HL-60 (cell line): Measurements from ENCODE around the gene VWA1.
A peak's percentile ranks its signal among the peaks of the same experiment; 100 is the strongest.
"Not testable (repeated sequence)": the region's sequence is repeated elsewhere in the genome, so short reads cannot be mapped to it uniquely, and the experiment has no call there.

Experiments used
- DNase-seq, 2 experiments: peaks; one replicate each; pipeline ENCODE4 v3.0.0-alpha.2; 2010 to 2020; ENCODE audit warnings: low read depth in 1 of 2, low spot score in 1 of 2
- H3K27ac ChIP-seq: fragments of 250-450 bp; sonication (Bioruptor Pico); replicated peaks from 2 replicates; pipeline ENCODE4 v1.5.1; 2020; ENCODE audit warnings: mild to moderate bottlenecking, moderate library complexity
- H3K27me3 ChIP-seq: fragments of 250-450 bp; sonication (Bioruptor Pico); 2 replicates; pipeline ENCODE4 v1.5.1; 2021; ENCODE audit warnings: mild to moderate bottlenecking, moderate library complexity; ENCODE audit not compliant: insufficient read depth, poor library complexity, severe bottlenecking
- H3K4me3 ChIP-seq: replicated peaks from 2 replicates; pipeline ENCODE4 v1.5.1; 2011; ENCODE audit warnings: mild to moderate bottlenecking, control low read depth, low read length; ENCODE audit not compliant: insufficient read depth
- CTCF ChIP-seq: IDR thresholded peaks from one replicate; pipeline ENCODE4 v1.5.1; 2011; ENCODE audit warnings: low read length, control low read depth, inconsistent platforms; ENCODE audit not compliant: insufficient read depth
- GABPA ChIP-seq: IDR thresholded peaks from 2 replicates; pipeline ENCODE4 v1.6.1; 2012; ENCODE audit warnings: low read depth
- POLR2AphosphoS5 ChIP-seq: IDR thresholded peaks from 2 replicates; pipeline ENCODE4 v1.6.1; 2012; ENCODE audit warnings: low read depth
- REST ChIP-seq: IDR thresholded peaks from 2 replicates; pipeline ENCODE4 v1.6.1; 2012; ENCODE audit warnings: low read depth; ENCODE audit not compliant: insufficient replicate concordance
- SPI1 ChIP-seq: IDR thresholded peaks from 2 replicates; pipeline ENCODE4 v1.6.1; 2012; ENCODE audit warnings: low read depth, mild to moderate bottlenecking, borderline replicate concordance

Gene VWA1

GRCh38 chr1:1410238-1410637 lies 25.3 kb upstream of the VWA1 start:
- H3K27ac ChIP-seq, H3K27me3 ChIP-seq, H3K4me3 ChIP-seq, DNase-seq: not testable (repeated sequence)
- 0 out of 2 replicates have a peak, but pooled peaks have one; percentile 2 for TF ChIP-seq POLR2AphosphoS5

- H3K4me3 ChIP-seq = no peak overlapping the region
Observed at GRCh38 chr1:1411626-1412025, 23.9 kb upstream of the VWA1 start.

GRCh38 chr1:1412311-1412902 lies 23.1 kb upstream of the VWA1 start:
- not testable (repeated sequence) for H3K27me3 ChIP-seq, H3K4me3 ChIP-seq, DNase-seq, H3K27ac ChIP-seq

More at GRCh38 chr1:1411626-1412025, 23.9 kb upstream of the VWA1 start:
- TF ChIP-seq SPI1 = no peak
- TF ChIP-seq POLR2AphosphoS5 = 0 out of 2 replicates have a peak, but pooled peaks have one; percentile 3
- Histone ChIP-seq H3K27me3 (no peaks in the 10 kb centered on the region), H3K27ac (no peak overlapping the region)
- DNase-seq = no peak

GRCh38 chr1:1415751-1416150 lies 19.7 kb upstream of the VWA1 start:
- H3K27me3 ChIP-seq = no peaks in the 10 kb centered on the region
- H3K4me3 ChIP-seq = no peak overlapping the region
- DNase-seq = no peak
- H3K27ac ChIP-seq = no peak overlapping the region
- TF ChIP-seq GABPA = no peak
- no peak for TF ChIP-seq REST
- no peak for TF ChIP-seq CTCF
- TF ChIP-seq SPI1 = no peak
- no peak for TF ChIP-seq POLR2AphosphoS5

GRCh38 chr1:1417396-1417795 lies 18.1 kb upstream of the VWA1 start:
- H3K4me3 ChIP-seq, DNase-seq, H3K27me3 ChIP-seq, H3K27ac ChIP-seq: not testable (repeated sequence)

GRCh38 chr1:1417825-1418463 lies 17.5 kb upstream of the VWA1 start:
- not testable (repeated sequence) for H3K27ac ChIP-seq, DNase-seq, H3K4me3 ChIP-seq, H3K27me3 ChIP-seq

GRCh38 chr1:1418464-1419362 lies 16.8 kb upstream of the VWA1 start:
- no peak for DNase-seq
- H3K27me3 ChIP-seq = no peaks in the 10 kb centered on the region

More at GRCh38 chr1:1418464-1419362, 16.8 kb upstream of the VWA1 start:
- no peak for TF ChIP-seq POLR2AphosphoS5
- no peak for TF ChIP-seq CTCF
- no peak for TF ChIP-seq GABPA
- no peak for TF ChIP-seq SPI1
- no peak for TF ChIP-seq REST
- no peak overlapping the region for H3K27ac ChIP-seq
- no peak overlapping the region for H3K4me3 ChIP-seq
